ENCODE results near the gene MBD5. TPM values are rescaled to one million over a fixed set of nuclear protein-coding genes. Genes with fewer than 3 reads are reported as not detected.

MBD5 gene
- total and polyA plus RNA-seq, 3 donors from 2014 or later, result 29.0 to 60.3 (median 55.4) TPM

DNA sequence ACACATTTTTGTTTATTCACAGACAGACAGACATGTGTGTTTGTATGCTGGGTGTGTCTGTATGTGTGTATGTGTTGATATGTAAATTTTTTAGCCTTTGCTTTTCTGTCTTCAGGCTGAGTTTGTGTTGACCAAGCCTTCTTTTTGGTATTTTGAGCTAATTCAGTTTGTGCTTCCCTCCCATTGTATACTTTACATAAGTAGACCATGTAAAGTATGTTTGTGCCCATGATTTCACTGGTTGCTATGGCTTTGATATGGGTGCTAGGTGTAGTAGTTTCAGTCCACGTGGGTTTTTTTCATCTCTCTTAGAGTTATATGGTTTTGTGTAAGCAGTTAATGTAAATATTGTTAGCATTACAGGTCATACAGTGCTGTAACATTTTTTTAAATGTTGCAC, 494.2 kb downstream of the MBD5 start:
- Histone ChIP-seq H3K4me1 (no peaks in the 10 kb centered on the region), H3K4me3 (no peak overlapping the region), H3K27me3 (no peaks in the 10 kb centered on the region), H3K36me3 (ENCODE audit: low read depth, missing control alignments) (no peaks in the 10 kb centered on the region), H3K27ac (no peak overlapping the region), H3K9me3 (no peaks in the 10 kb centered on the region)
- intact Hi-C loops (cut with DNase I; ENCODE audit: low total_unique reads), result no loop called here
- no peak for DNase-seq
- 91 to 97% methylated on average over 1 of the region's 1 CpG for WGBS, 2 donors
- TF ChIP-seq POLR2A (IDR thresholded peaks at IDR 0.05) (no peak), CTCF (IDR thresholded peaks at IDR 0.05) (no peak)

GRCh38 chr2:148515976-148516375, 495.1 kb downstream of the MBD5 start:
- intact Hi-C loops (cut with DNase I; ENCODE audit: low total_unique reads), result no loop called here
- Histone ChIP-seq H3K4me3 (no peak overlapping the region), H3K4me1 (no peaks in the 10 kb centered on the region), H3K27ac (no peak overlapping the region), H3K9me3 (no peaks in the 10 kb centered on the region), H3K36me3 (ENCODE audit: low read depth, missing control alignments) (no peaks in the 10 kb centered on the region), H3K27me3 (no peaks in the 10 kb centered on the region)
- TF ChIP-seq POLR2A (IDR thresholded peaks at IDR 0.05), result no peak
- TF ChIP-seq CTCF (IDR thresholded peaks at IDR 0.05), result no peak
- no peak for DNase-seq
- 54 to 69% methylated on average over 2 of the region's 2 CpGs for WGBS, 2 donors

- no peak for DNase-seq
- no peak overlapping the region for H3K4me3 ChIP-seq
- no peaks in the 10 kb centered on the region for H3K4me1 ChIP-seq
- H3K9me3 ChIP-seq, result no peaks in the 10 kb centered on the region
- H3K27me3 ChIP-seq, result no peaks in the 10 kb centered on the region
- intact Hi-C loops (cut with DNase I; ENCODE audit: low total_unique reads), result no loop called here
- no peak for TF ChIP-seq POLR2A (IDR thresholded peaks at IDR 0.05)
- TF ChIP-seq CTCF (IDR thresholded peaks at IDR 0.05), result no peak
- 95 to 96% methylated on average over 2 of the region's 2 CpGs for WGBS, 2 donors
- no peaks in the 10 kb centered on the region for H3K36me3 ChIP-seq (ENCODE audit: low read depth, missing control alignments)
- H3K27ac ChIP-seq, result no peak overlapping the region
Measured at GRCh38 chr2:148517296-148517695, 496.4 kb downstream of the MBD5 start.

DNA sequence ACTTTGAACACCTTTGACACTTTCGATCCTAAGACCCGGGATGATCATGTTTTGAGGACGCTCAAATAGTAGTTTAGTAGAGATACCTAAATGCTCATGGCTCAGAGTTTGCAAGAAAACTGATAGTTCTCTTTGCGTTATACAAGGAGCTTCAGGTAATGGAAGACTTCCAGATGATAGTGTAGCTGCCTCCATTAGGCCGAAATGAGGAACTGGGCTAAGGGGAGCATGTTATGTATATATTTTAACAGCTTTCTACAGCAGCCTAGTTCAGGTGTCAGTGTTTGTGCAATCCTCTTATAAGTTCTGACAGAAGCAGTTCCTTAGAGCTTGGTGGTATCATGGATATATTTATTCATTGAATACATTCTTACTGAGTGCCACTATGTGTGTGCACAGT, 496.9 kb downstream of the MBD5 start:
- Histone ChIP-seq H3K4me1 (no peaks in the 10 kb centered on the region), H3K27ac (no peak overlapping the region), H3K4me3 (no peak overlapping the region), H3K27me3 (no peaks in the 10 kb centered on the region), H3K9me3 (no peaks in the 10 kb centered on the region), H3K36me3 (ENCODE audit: low read depth, missing control alignments) (no peaks in the 10 kb centered on the region)
- intact Hi-C loops (cut with DNase I; ENCODE audit: low total_unique reads), result no loop called here
- 95 to 97% methylated on average over 5 of the region's 5 CpGs for WGBS, 2 donors
- DNase-seq, result no peak
- TF ChIP-seq POLR2A (IDR thresholded peaks at IDR 0.05), result no peak

GRCh38 chr2:148519013-148519412, 498.1 kb downstream of the MBD5 start:
- intact Hi-C loops (cut with DNase I; ENCODE audit: low total_unique reads), result no loop called here
- Histone ChIP-seq H3K36me3 (ENCODE audit: low read depth, missing control alignments) (no peaks in the 10 kb centered on the region), H3K27me3 (no peaks in the 10 kb centered on the region), H3K4me1 (no peaks in the 10 kb centered on the region), H3K27ac (no peak overlapping the region), H3K9me3 (no peaks in the 10 kb centered on the region), H3K4me3 (no peak overlapping the region)
- no peak for TF ChIP-seq POLR2A (IDR thresholded peaks at IDR 0.05)
- no peak for TF ChIP-seq CTCF (IDR thresholded peaks at IDR 0.05)
- WGBS, 2 donors, result 87 to 90% methylated on average over 7 of the region's 7 CpGs
- DNase-seq, result no peak
